H9 (cell line): ENCODE results near the gene SUCLG1. TPM values are rescaled to one million over a fixed set of nuclear protein-coding genes. Genes with fewer than 3 reads are reported as not detected.

ENCODE experiments used
- DNase-seq: peaks from one replicate; pipeline ENCODE4 v3.0.0-alpha.2; 2017
- H2AFZ ChIP-seq: one replicate; pipeline ENCODE4 v1.6.1; 2013; ENCODE audit warnings: mild to moderate bottlenecking, low read length, control low read depth, moderate library complexity
- H2AK5ac ChIP-seq: 2 replicates; pipeline ENCODE4 v1.6.1; 2013; ENCODE audit warnings: low read length, control low read depth, mixed read lengths; ENCODE audit not compliant: insufficient read length
- H2BK120ac ChIP-seq: one replicate; pipeline ENCODE4 v1.6.1; 2013; ENCODE audit warnings: low read depth, mild to moderate bottlenecking, low read length, control low read depth, inconsistent platforms; ENCODE audit not compliant: poor library complexity, severe bottlenecking
- H2BK12ac ChIP-seq: 2 replicates; pipeline ENCODE4 v1.6.1; 2013; ENCODE audit warnings: low read length, control low read depth, mixed read lengths, low read depth; ENCODE audit not compliant: insufficient read length
- H2BK15ac ChIP-seq: 2 replicates; pipeline ENCODE4 v1.6.1; 2013; ENCODE audit warnings: low read depth, low read length, control low read depth
- H2BK20ac ChIP-seq: one replicate; pipeline ENCODE4 v1.6.1; 2013; ENCODE audit warnings: low read depth, mild to moderate bottlenecking, low read length, control low read depth, inconsistent platforms; ENCODE audit not compliant: poor library complexity, severe bottlenecking
- H2BK5ac ChIP-seq: 2 replicates; pipeline ENCODE4 v1.6.1; 2013; ENCODE audit warnings: low read length, control low read depth, mixed read lengths; ENCODE audit not compliant: insufficient read length
- H3K14ac ChIP-seq: 2 replicates; pipeline ENCODE4 v1.6.1; 2013; ENCODE audit warnings: low read length, control low read depth; ENCODE audit not compliant: insufficient read depth
- H3K18ac ChIP-seq: 2 replicates; pipeline ENCODE4 v1.6.1; 2013; ENCODE audit warnings: low read depth, mild to moderate bottlenecking, mixed read lengths, low read length, control low read depth; ENCODE audit not compliant: insufficient read length
- H3K23ac ChIP-seq: 2 replicates; pipeline ENCODE4 v1.6.1; 2013; ENCODE audit warnings: low read length, control low read depth, mixed read lengths, low read depth; ENCODE audit not compliant: insufficient read length
- H3K23me2 ChIP-seq: 2 replicates; pipeline ENCODE4 v1.6.1; 2013; ENCODE audit warnings: low read depth, mild to moderate bottlenecking, mixed read lengths, low read length, control low read depth; ENCODE audit not compliant: insufficient read length, poor library complexity, severe bottlenecking
- H3K27ac ChIP-seq: 2 replicates; pipeline ENCODE4 v1.5.1; 2013; ENCODE audit warnings: low read length, control low read depth, mixed read lengths, low read depth; ENCODE audit not compliant: insufficient read length
- H3K27me3 ChIP-seq: 2 replicates; pipeline ENCODE4 v1.6.1; 2013; ENCODE audit warnings: low read length, control low read depth, inconsistent platforms; ENCODE audit not compliant: insufficient read depth
- H3K4ac ChIP-seq: 2 replicates; pipeline ENCODE4 v1.6.1; 2013; ENCODE audit warnings: low read depth, mild to moderate bottlenecking, control low read depth, inconsistent platforms, low read length, moderate library complexity
- H3K4me1 ChIP-seq: 2 replicates; pipeline ENCODE4 v1.6.1; 2013; ENCODE audit warnings: low read length, control low read depth, inconsistent platforms; ENCODE audit not compliant: insufficient read depth
- H3K4me2 ChIP-seq: 2 replicates; pipeline ENCODE4 v1.6.1; 2013; ENCODE audit warnings: low read length, control low read depth, mixed read lengths; ENCODE audit not compliant: insufficient read length, insufficient read depth
- H3K56ac ChIP-seq: 2 replicates; pipeline ENCODE4 v1.6.1; 2013; ENCODE audit warnings: low read depth, mild to moderate bottlenecking, mixed read lengths, low read length, control low read depth; ENCODE audit not compliant: insufficient read length
- H3K79me1 ChIP-seq: 2 replicates; pipeline ENCODE4 v1.6.1; 2013; ENCODE audit warnings: low read depth, mild to moderate bottlenecking, moderate library complexity, low read length, control low read depth, inconsistent platforms; ENCODE audit not compliant: insufficient read depth, poor library complexity, severe bottlenecking
- H3K79me2 ChIP-seq: 2 replicates; pipeline ENCODE4 v1.6.1; 2013; ENCODE audit warnings: low read length, control low read depth, inconsistent platforms; ENCODE audit not compliant: insufficient read depth
- H3K9ac ChIP-seq: 2 replicates; pipeline ENCODE4 v1.6.1; 2013; ENCODE audit warnings: low read length, control low read depth, mixed read lengths; ENCODE audit not compliant: insufficient read length; ENCODE audit errors: extremely low read depth
- H3K9me3 ChIP-seq: one replicate; pipeline ENCODE4 v1.6.1; 2013; ENCODE audit warnings: low read depth, low read length, inconsistent platforms; ENCODE audit not compliant: control insufficient read depth
- H3T11ph ChIP-seq: one replicate; pipeline ENCODE4 v1.6.1; 2013; ENCODE audit warnings: mild to moderate bottlenecking, low read length, control low read depth, inconsistent platforms
- H4K20me1 ChIP-seq: one replicate; pipeline ENCODE4 v1.6.1; 2013; ENCODE audit not compliant: control insufficient read depth, insufficient read length, insufficient read depth
- H4K5ac ChIP-seq: 2 replicates; pipeline ENCODE4 v1.6.1; 2013; ENCODE audit warnings: low read depth, mild to moderate bottlenecking, mixed read lengths, low read length, control low read depth; ENCODE audit not compliant: insufficient read length
- H4K8ac ChIP-seq: replicated peaks from 2 replicates; pipeline ENCODE4 v1.6.1; 2013; ENCODE audit warnings: low read length, control low read depth, mixed read lengths, low read depth; ENCODE audit not compliant: insufficient read length
- H4K91ac ChIP-seq: 2 replicates; pipeline ENCODE4 v1.6.1; 2013; ENCODE audit warnings: low read depth, mild to moderate bottlenecking, moderate library complexity, mixed read lengths, low read length, control low read depth; ENCODE audit not compliant: insufficient read length
- H3K27ac Mint-ChIP-seq, 3 experiments: 2 replicates in 2 of 3; 3 replicates in 1 of 3; pipeline ENCODE4 v1.8.0; 2020 to 2021; ENCODE audit warnings: mixed read lengths in 3 of 3, mild to moderate bottlenecking in 1 of 3, moderate library complexity in 1 of 3
- H3K27me3 Mint-ChIP-seq: 2 replicates; pipeline ENCODE4 v1.8.0; 2021; ENCODE audit warnings: low read depth, mild to moderate bottlenecking, moderate library complexity, mixed read lengths
- H3K36me3 Mint-ChIP-seq, 3 experiments: 2 replicates in 2 of 3; 3 replicates in 1 of 3; pipeline ENCODE4 v1.8.0; 2020 to 2021; ENCODE audit warnings: low read depth in 3 of 3, mixed read lengths in 3 of 3; ENCODE audit not compliant: insufficient read depth in 1 of 3
- H3K4me1 Mint-ChIP-seq, 2 experiments: 2 replicates each; pipeline ENCODE4 v1.8.0; 2020; ENCODE audit warnings: mixed read lengths in 2 of 2
- H3K4me3 Mint-ChIP-seq, 2 experiments: 2 replicates in 1 of 2; 3 replicates in 1 of 2; pipeline ENCODE4 v1.8.0; 2020 to 2021; ENCODE audit warnings: mild to moderate bottlenecking in 2 of 2, mixed read lengths in 2 of 2, moderate library complexity in 1 of 2
- H3K9me3 Mint-ChIP-seq, 2 experiments: 2 replicates in 1 of 2; 3 replicates in 1 of 2; pipeline ENCODE4 v1.8.0; 2020; ENCODE audit warnings: mild to moderate bottlenecking in 2 of 2, mixed read lengths in 2 of 2, moderate library complexity in 1 of 2
- CTCF ChIP-seq: fragments of 200-600 bp; sonication (generic); conservative IDR thresholded peaks from 3 replicates; pipeline ENCODE4 v1.8.0; 2021; ENCODE audit warnings: antibody characterized with exemption, mild to moderate bottlenecking
- WGBS: extraction: QIAGEN DNeasy Blood & Tissue Kit; methylation state at CpG from one replicate; pipeline ENCODE4 v1.1.7; 2013; ENCODE audit warnings: missing lambda C conversion rate, low lambda C conversion rate, mixed read lengths; ENCODE audit not compliant: insufficient read length; ENCODE audit errors: extremely low coverage; 5-methylcytosine and 5-hydroxymethylcytosine counted together
- total RNA-seq: library from RNA; stranded (reverse); gene quantifications from 2 replicates; pipeline ENCODE4 v1.2.1, GENCODE V29; 2021

SUCLG1 gene
- total RNA-seq, 1 experiment from 2014 or later: 40.0 TPM

- Histone ChIP-seq H4K91ac (no peak overlapping the region), H3K27me3 (no peaks in the 10 kb centered on the region), H4K20me1 (no peaks in the 10 kb centered on the region), H3K4me2 (no peak overlapping the region), H2BK15ac (no peak overlapping the region), H3K14ac (no peak overlapping the region), H3K4ac (no peak overlapping the region), H3K79me2 (no peaks in the 10 kb centered on the region), H4K5ac (no peak overlapping the region), H3T11ph (no peak overlapping the region), H3K79me1 (no peaks in the 10 kb centered on the region), H3K4me1 (no peaks in the 10 kb centered on the region; the same call in 1 of the 2 replicates), H2BK12ac (no peak overlapping the region), H2BK5ac (no peak overlapping the region), H3K9ac (no peak overlapping the region), H2BK20ac (no peak overlapping the region), H3K9me3 (no peaks in the 10 kb centered on the region), H3K23me2 (no peaks in the 10 kb centered on the region), H3K18ac (no peak overlapping the region), H4K8ac (no peak overlapping the region), H2BK120ac (no peak overlapping the region), H2AK5ac (no peak overlapping the region), H2AFZ (no peak overlapping the region), H3K56ac (no peak overlapping the region), H3K27ac (no peak overlapping the region), H3K23ac (no peak overlapping the region)
- no peak for TF ChIP-seq CTCF
- Mint-ChIP-seq H3K4me1 (peaks cover 11 to 15% of the 10 kb centered on the region in 2 experiments), H3K27ac (no peak overlapping the region), H3K9me3 (peaks cover 9 to 18% of the 10 kb centered on the region in 2 experiments), H3K36me3 (peaks cover 6% of the 10 kb centered on the region in 3 experiments; a peak in 6 of 7 replicates), H3K27me3 (no peaks in the 10 kb centered on the region; the same call in 1 of the 2 replicates), H3K4me3 (no peak overlapping the region)
- WGBS: no CpG with 5 or more reads among the region's 1 CpG
- DNase-seq: no peak
Observed at GRCh38 chr2:84389794-84390193, 69.3 kb downstream of the SUCLG1 start.
